ENCODE measurements around the gene HCN4. TPM values are rescaled to one million over a fixed set of nuclear protein-coding genes. Genes with fewer than 3 reads are reported as not detected.
A peak's percentile ranks its signal among the peaks of the same experiment; 100 is the strongest.

Gene HCN4
- total and polyA plus RNA-seq, 8 donors: 0.03 to 1.7 (median 0.18) TPM; not detected in 3

DNA sequence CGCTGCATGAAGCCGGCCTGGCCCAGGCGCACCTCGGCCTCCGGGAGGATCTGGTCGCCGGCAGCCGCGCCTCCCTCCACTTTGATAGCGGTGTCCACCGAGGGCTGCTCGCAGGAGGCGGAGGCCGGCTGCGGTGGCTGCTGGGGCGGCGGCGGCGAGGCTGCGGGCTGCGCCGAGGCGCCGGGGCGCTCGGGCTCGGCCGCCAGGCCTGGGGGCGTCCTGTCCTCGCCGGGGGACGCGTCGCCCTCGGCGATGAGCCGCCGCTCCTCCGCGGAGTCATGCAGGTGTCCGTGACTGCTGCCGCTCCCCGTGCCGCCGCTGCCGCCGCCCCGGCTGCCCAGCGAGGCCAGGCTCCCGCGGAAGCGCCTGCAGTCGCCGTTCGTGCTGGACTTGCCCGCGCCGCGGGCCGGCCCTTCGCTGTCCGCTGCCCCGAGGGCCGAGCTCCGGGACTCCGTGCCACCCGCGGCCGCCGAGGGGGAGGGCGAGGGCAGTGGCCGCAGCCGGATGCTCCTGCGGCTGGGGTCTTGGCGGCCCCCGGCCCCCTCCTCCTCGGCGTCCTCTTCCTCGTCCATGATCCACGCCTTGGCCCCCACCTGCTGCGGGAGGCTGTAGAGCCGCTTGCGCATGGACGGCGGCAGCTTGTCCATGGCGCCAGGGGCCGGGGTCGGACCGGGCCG, 996 bp downstream of the HCN4 start:
- peak in 1 of 2 donors; percentile 23 for DNase-seq
- Histone ChIP-seq H3K36me3 (no peaks in the 10 kb centered on the region), H3K27me3 (peaks cover 9 to 100% (median 74%) of the 10 kb centered on the region in 3 donors), H3K4me1 (peaks cover 12 to 30% (median 20%) of the 10 kb centered on the region in 4 donors), H3K4me3 (peak overlapping the region; percentile 41 to 53 (median 50)), H3K27ac (no peak overlapping the region), H3K9me3 (no peaks in the 10 kb centered on the region)
- TF ChIP-seq POLR2A (IDR thresholded peaks at IDR 0.05) (no peak), CTCF (IDR thresholded peaks at IDR 0.05) (no peak), EP300 (IDR thresholded peaks at IDR 0.05) (no peak), POLR2AphosphoS5 (IDR thresholded peaks at IDR 0.05) (no peak)
- WGBS, 5 donors: 0 to 3% (median 1%) methylated on average over 1 to 90 of the region's 90 CpGs
- intact Hi-C loops (cut with DNase I; ENCODE audit: low total_unique reads): no loop called here

DNA sequence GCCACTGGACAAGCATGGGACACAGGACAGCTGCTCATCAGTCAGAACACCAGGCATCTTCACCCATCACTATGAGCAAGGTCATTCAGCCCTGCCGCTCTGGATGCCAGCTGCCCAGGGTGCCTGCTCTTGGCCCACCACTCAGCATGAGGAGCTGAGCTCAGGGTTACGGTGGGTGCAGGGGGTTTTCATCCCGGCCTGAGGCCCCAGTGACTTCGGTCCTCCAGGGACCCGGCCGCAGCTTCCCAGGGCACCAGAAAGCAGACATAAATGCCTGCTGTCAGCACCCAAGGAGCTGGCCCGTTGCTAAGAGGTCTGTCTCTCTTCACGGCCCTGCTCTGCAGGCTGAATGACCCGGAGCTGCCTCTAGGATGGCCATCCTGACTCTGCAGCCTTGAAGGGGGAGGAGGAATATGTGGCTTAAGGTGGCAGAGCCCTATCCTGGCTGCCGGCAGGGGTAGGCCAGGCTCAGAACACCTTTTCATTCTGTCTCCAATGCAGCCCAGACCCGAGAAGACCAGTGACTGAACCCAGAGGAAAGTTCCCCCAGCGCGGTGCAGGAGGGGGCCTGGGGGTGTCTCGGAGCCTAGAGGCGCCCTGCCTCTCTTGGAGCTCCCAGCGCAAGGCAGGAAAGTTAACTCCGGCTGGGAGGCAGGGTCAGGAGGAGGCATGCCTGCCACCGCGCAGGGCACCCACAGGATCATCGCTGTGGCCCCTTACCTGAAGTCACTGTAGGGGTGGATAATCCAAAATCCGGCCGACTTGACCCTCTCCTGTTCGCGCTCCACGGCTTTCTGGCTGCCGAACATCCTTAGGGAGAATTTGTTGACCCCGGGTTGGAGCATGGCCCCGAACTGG, 1.8 kb downstream of the HCN4 start:
- intact Hi-C loops (cut with DNase I; ENCODE audit: low total_unique reads): no loop called here
- peaks cover 12 to 30% (median 20%) of the 10 kb centered on the region in 4 donors for H3K4me1 ChIP-seq
- no peaks in the 10 kb centered on the region for H3K36me3 ChIP-seq
- no peak overlapping the region for H3K27ac ChIP-seq
- no peak for DNase-seq
- peak overlapping the region; percentile 41 to 53 (median 50) for H3K4me3 ChIP-seq
- no peak for TF ChIP-seq POLR2A (IDR thresholded peaks at IDR 0.05)
- TF ChIP-seq POLR2AphosphoS5 (IDR thresholded peaks at IDR 0.05): no peak
- TF ChIP-seq EP300 (IDR thresholded peaks at IDR 0.05): no peak
- no peak for TF ChIP-seq CTCF (IDR thresholded peaks at IDR 0.05)
- H3K9me3 ChIP-seq: no peaks in the 10 kb centered on the region
- WGBS, 5 donors: 5 to 32% (median 22%) methylated on average over 11 to 28 of the region's 28 CpGs
- peaks cover 9 to 100% (median 79%) of the 10 kb centered on the region in 3 donors for H3K27me3 ChIP-seq

- Histone ChIP-seq H3K4me3 (no peak overlapping the region), H3K36me3 (no peaks in the 10 kb centered on the region), H3K4me1 (peaks cover 12 to 22% (median 17%) of the 10 kb centered on the region in 4 donors), H3K27ac (no peak overlapping the region), H3K9me3 (no peaks in the 10 kb centered on the region), H3K27me3 (peaks cover 9 to 93% (median 60%) of the 10 kb centered on the region in 3 donors)
- intact Hi-C loops (cut with DNase I; ENCODE audit: low total_unique reads): no loop called here
- DNase-seq: no peak
- 73 to 82% (median 79%) methylated on average over 3 of the region's 3 CpGs for WGBS, 5 donors
- TF ChIP-seq POLR2A (IDR thresholded peaks at IDR 0.05) (no peak), CTCF (IDR thresholded peaks at IDR 0.05) (no peak), POLR2AphosphoS5 (IDR thresholded peaks at IDR 0.05) (no peak), EP300 (IDR thresholded peaks at IDR 0.05) (no peak)
Observed at GRCh38 chr15:73364070-73364469, 4.7 kb downstream of the HCN4 start.

DNA sequence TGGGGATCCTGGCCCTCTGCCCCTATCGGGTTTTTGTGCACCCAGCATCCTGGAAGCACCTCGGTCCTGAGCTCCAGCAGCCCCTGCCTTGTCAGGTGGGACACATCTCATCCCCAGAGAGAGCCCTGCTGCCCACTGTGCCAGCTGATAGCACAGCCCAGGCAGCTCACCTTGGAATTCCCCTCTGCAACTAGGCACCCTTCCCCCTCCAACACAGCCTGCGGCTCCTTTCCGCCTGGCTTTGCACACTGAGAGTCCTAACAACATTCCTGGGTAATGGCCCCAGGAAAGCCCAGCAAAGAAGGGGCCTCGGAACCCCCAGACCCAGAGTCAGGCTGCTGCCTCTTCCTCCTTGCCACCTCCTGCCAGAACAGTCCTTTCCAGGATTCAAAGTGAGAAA, 5.9 kb downstream of the HCN4 start:
- no peak for DNase-seq
- Histone ChIP-seq H3K4me1 (peaks cover 1 to 11% (median 6%) of the 10 kb centered on the region in 4 donors), H3K36me3 (no peaks in the 10 kb centered on the region), H3K9me3 (no peaks in the 10 kb centered on the region), H3K4me3 (no peak overlapping the region), H3K27ac (no peak overlapping the region), H3K27me3 (peaks cover 2 to 88% (median 48%) of the 10 kb centered on the region in 3 donors)
- 66 to 80% (median 76%) methylated on average over 3 to 5 of the region's 5 CpGs for WGBS, 5 donors
- intact Hi-C loops (cut with DNase I; ENCODE audit: low total_unique reads): no loop called here
- no peak for TF ChIP-seq POLR2A (IDR thresholded peaks at IDR 0.05)
- no peak for TF ChIP-seq EP300 (IDR thresholded peaks at IDR 0.05)
- no peak for TF ChIP-seq CTCF (IDR thresholded peaks at IDR 0.05)
- TF ChIP-seq POLR2AphosphoS5 (IDR thresholded peaks at IDR 0.05): no peak
